Stromal cell of bone marrow (primary cell): ENCODE results near the gene PDZD7.

Experiments used
- DNase-seq: peaks from one replicate; pipeline ENCODE4 v3.0.0-alpha.2; 2012; ENCODE audit warnings: low read depth

PDZD7 gene

DNA sequence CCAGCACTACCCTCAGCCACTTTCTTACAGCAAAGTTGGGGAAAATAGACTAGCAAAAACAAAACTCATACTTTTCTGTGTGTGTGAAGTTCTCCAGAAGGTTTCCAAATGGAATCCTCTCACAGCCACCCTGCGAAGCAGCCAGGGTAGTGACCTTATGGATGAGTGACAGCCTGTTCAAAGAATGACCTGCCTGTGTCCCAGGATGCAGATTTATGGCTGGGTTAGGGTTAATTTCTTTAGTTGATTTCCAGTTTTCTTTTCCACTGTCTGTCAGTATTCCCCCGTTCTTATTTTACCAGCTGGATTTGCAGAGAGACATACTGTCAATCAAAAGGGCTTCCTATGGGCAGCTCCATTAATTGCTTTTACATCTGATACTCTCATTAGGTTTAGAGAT is 64.0 kb downstream of the PDZD7 start:
- DNase-seq = no peak

DNA sequence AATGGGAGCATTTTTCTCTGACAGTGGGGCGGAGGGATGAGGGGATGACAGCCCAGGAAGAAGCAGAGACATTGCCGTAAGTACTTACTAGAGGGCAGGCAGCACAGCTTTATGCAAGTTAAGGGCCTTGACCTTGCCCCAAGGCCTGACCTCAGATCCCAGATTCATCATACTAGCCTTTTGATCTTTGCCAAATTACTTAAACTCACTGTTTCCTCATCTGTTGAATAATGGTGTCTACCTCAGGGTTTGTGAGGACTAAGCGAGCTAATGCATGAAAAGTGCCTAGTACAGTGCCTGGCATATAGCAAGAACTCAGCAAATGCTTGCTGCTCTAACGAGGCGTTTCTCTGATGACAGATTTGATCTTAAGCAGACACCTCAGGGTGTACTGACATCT is 65.1 kb downstream of the PDZD7 start:
- DNase-seq = no peak

DNA sequence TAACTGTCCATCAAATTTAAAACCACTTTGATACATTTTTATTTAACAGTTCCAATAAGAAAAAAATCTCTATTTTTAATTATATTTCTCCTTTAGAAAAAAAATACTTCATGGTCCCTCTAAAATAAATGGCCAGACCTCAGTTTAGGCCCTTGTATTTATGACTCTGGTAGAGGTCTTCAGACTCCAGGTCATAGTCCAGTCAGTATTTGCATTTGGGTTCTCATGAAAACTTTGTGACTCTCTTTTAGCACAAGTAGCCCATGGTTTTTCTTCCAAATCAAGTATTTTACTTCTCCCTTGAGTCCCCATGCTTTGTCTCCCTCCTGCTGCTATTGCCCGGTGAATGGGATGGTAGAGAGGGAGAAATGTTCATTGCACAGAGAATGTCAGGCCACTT is 67.1 kb downstream of the PDZD7 start:
- DNase-seq = no peak

- no peak for DNase-seq
Measured at GRCh38 chr10:100962351-100963080, 68.4 kb downstream of the PDZD7 start.

GRCh38 chr10:100960251-100960650 is 70.7 kb downstream of the PDZD7 start:
- no peak for DNase-seq
